HPDE6-E6E7 (cell line): Measurements from ENCODE around the gene CALM3.
A peak's percentile ranks its signal among the peaks of the same experiment; 100 is the strongest.

Experiments used
- DNase-seq: peaks from one replicate; pipeline ENCODE4 v3.0.0; 2011; ENCODE audit warnings: missing footprints; ENCODE audit errors: extremely low spot score

The CALM3 gene

GRCh38 chr19:46599716-46600373 lies 1.3 kb upstream of the CALM3 start:
- no peak for DNase-seq

GRCh38 chr19:46600384-46601317 lies 479 bp upstream of the CALM3 start:
- DNase-seq: peak; percentile 92

- DNase-seq: no peak
Measured at GRCh38 chr19:46602392-46603194, 1.5 kb downstream of the CALM3 start.

- no peak for DNase-seq
Measured at GRCh38 chr19:46603195-46603637, 2.1 kb downstream of the CALM3 start.

GRCh38 chr19:46603752-46604231 lies 2.7 kb downstream of the CALM3 start:
- no peak for DNase-seq

GRCh38 chr19:46604781-46605355 lies 3.7 kb downstream of the CALM3 start:
- no peak for DNase-seq

GRCh38 chr19:46605356-46605821 lies 4.3 kb downstream of the CALM3 start:
- no peak for DNase-seq

GRCh38 chr19:46606019-46606418 lies 4.9 kb downstream of the CALM3 start:
- no peak for DNase-seq

GRCh38 chr19:46606681-46607447 lies 5.7 kb downstream of the CALM3 start:
- no peak for DNase-seq

- DNase-seq: no peak
Measured at GRCh38 chr19:46607448-46607841, 6.3 kb downstream of the CALM3 start.

GRCh38 chr19:46608178-46608577 lies 7.0 kb downstream of the CALM3 start:
- no peak for DNase-seq

- DNase-seq: no peak
Measured at GRCh38 chr19:46608581-46609345, 7.6 kb downstream of the CALM3 start.

GRCh38 chr19:46609511-46610412 lies 8.6 kb downstream of the CALM3 start:
- DNase-seq: no peak

GRCh38 chr19:46610413-46610775 lies 9.3 kb downstream of the CALM3 start:
- no peak for DNase-seq

GRCh38 chr19:46610851-46611770 lies 10.0 kb downstream of the CALM3 start:
- DNase-seq: no peak

GRCh38 chr19:46611776-46612175 lies 10.6 kb downstream of the CALM3 start:
- no peak for DNase-seq

- no peak for DNase-seq
Measured at GRCh38 chr19:46613525-46613924, 12.4 kb downstream of the CALM3 start.
